Measurements from ENCODE around the gene ASAP3. TPM values are rescaled to one million over a fixed set of nuclear protein-coding genes. Genes with fewer than 3 reads are reported as not detected.

ASAP3 gene
- total and polyA plus RNA-seq, 2 of the 13 experiments (the other 11 are each of a cell fraction or from before 2014, with no cell fraction given) = 32.6 to 37.0 TPM

GRCh38 chr1:23408797-23409290 is 75.1 kb downstream of the ASAP3 start:
- ChIA-PET CTCF (ENCODE audit: low intra/inter-chr PET ratio, low total read pairs) (no interaction called here), POLR2A (no interaction called here)
- intact Hi-C loops (cut with micrococcal nuclease; ENCODE audit: unreplicated experiment) = no loop called here
- Histone ChIP-seq H3K36me3 (replicated peaks in 1 of 2; ENCODE audit: control insufficient read depth in 1 of 2, insufficient read depth in 2 of 2, low read length in 2 of 2) (peaks cover 9 to 48% of the 10 kb centered on the region in 2 experiments; a peak in 4 of 5 replicates), H3K9me3 (ENCODE audit: low read length) (no peaks in the 10 kb centered on the region), H3K79me2 (ENCODE audit: insufficient read depth, low read length) (no peaks in the 10 kb centered on the region), H3K4me1 (ENCODE audit: insufficient read depth, low read length) (no peaks in the 10 kb centered on the region), H3K4me3 (replicated peaks in 1 of 3; ENCODE audit: insufficient read depth in 1 of 3, low read depth in 2 of 3, low read length in 3 of 3) (no peak overlapping the region), H3K27me3 (ENCODE audit: control insufficient read depth in 1 of 2, insufficient read depth in 2 of 2, low read length in 2 of 2) (no peaks in the 10 kb centered on the region), H3K9ac (ENCODE audit: insufficient read depth, low read depth, low read length) (no peak overlapping the region), H3K4me2 (ENCODE audit: low read depth, low read length) (no peak overlapping the region), H2AFZ (ENCODE audit: low read length) (no peak overlapping the region), H3K27ac (ENCODE audit: extremely low read length, insufficient read depth, low read length) (no peak overlapping the region), H4K20me1 (ENCODE audit: insufficient read depth, low read length) (no peaks in the 10 kb centered on the region)
- in situ Hi-C loops (cut with HindIII; ENCODE audit: extremely low pct_ligation_motif_present, low pct_unique_long_range_greater_than_20kb) = no loop called here
- ATAC-seq (no peak), DNase-seq (ENCODE audit: low spot score) (no peak), FAIRE-seq (no peak)
- WGBS (ENCODE audit: low lambda C conversion rate) = 95% methylated on average over 7 of the region's 7 CpGs
- no TSS peak for BruUV-seq (replicated peaks)
- TF ChIP-seq GATAD2A (CRISPR knock-in tag; IDR thresholded peaks at IDR 0.05) = no peak
- TF ChIP-seq TEAD3 (CRISPR knock-in tag; optimal IDR thresholded peaks at IDR 0.05; ENCODE audit: borderline replicate concordance) = no peak
- TF ChIP-seq, protein P1, sequence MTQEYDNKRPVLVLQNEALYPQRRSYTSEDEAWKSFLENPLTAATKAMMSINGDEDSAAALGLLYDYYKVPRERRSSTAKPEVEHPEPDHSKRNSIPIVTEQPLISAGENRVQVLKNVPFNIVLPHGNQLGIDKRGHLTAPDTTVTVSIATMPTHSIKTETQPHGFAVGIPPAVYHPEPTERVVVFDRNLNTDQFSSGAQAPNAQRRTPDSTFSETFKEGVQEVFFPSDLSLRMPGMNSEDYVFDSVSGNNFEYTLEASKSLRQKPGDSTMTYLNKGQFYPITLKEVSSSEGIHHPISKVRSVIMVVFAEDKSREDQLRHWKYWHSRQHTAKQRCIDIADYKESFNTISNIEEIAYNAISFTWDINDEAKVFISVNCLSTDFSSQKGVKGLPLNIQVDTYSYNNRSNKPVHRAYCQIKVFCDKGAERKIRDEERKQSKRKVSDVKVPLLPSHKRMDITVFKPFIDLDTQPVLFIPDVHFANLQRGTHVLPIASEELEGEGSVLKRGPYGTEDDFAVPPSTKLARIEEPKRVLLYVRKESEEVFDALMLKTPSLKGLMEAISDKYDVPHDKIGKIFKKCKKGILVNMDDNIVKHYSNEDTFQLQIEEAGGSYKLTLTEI (CRISPR knock-in tag; conservative IDR thresholded peaks at IDR 0.05) = no peak
- TF ChIP-seq ZNF605 (CRISPR knock-in tag; IDR thresholded peaks at IDR 0.05) = no peak
- TF ChIP-seq ZNF782 (CRISPR knock-in tag; IDR thresholded peaks at IDR 0.05; ENCODE audit: borderline replicate concordance) = no peak
- no peak for TF ChIP-seq ZNF224 (CRISPR knock-in tag; IDR thresholded peaks at IDR 0.05)
- TF ChIP-seq, protein P2, sequence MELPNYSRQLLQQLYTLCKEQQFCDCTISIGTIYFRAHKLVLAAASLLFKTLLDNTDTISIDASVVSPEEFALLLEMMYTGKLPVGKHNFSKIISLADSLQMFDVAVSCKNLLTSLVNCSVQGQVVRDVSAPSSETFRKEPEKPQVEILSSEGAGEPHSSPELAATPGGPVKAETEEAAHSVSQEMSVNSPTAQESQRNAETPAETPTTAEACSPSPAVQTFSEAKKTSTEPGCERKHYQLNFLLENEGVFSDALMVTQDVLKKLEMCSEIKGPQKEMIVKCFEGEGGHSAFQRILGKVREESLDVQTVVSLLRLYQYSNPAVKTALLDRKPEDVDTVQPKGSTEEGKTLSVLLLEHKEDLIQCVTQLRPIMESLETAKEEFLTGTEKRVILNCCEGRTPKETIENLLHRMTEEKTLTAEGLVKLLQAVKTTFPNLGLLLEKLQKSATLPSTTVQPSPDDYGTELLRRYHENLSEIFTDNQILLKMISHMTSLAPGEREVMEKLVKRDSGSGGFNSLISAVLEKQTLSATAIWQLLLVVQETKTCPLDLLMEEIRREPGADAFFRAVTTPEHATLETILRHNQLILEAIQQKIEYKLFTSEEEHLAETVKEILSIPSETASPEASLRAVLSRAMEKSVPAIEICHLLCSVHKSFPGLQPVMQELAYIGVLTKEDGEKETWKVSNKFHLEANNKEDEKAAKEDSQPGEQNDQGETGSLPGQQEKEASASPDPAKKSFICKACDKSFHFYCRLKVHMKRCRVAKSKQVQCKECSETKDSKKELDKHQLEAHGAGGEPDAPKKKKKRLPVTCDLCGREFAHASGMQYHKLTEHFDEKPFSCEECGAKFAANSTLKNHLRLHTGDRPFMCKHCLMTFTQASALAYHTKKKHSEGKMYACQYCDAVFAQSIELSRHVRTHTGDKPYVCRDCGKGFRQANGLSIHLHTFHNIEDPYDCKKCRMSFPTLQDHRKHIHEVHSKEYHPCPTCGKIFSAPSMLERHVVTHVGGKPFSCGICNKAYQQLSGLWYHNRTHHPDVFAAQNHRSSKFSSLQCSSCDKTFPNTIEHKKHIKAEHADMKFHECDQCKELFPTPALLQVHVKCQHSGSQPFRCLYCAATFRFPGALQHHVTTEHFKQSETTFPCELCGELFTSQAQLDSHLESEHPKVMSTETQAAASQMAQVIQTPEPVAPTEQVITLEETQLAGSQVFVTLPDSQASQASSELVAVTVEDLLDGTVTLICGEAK (IDR thresholded peaks at IDR 0.05) = no peak
- TF ChIP-seq, protein P2 (CRISPR knock-in tag; IDR thresholded peaks at IDR 0.05) = no peak
- no peak for TF ChIP-seq YEATS4 (CRISPR knock-in tag; IDR thresholded peaks at IDR 0.05; ENCODE audit: borderline replicate concordance)
- no peak for TF ChIP-seq ZNF331 (CRISPR knock-in tag; IDR thresholded peaks at IDR 0.05)
- TF ChIP-seq NFE2L1 (CRISPR knock-in tag; IDR thresholded peaks at IDR 0.05; ENCODE audit: borderline replicate concordance) = no peak
- no peak for TF ChIP-seq ZFYVE20 (CRISPR knock-in tag; IDR thresholded peaks at IDR 0.05; ENCODE audit: borderline replicate concordance, low read depth)
- TF ChIP-seq TCF7L2 (IDR thresholded peaks at IDR 0.05; ENCODE audit: low read depth, low read length) = no peak

Measured in HepG2 (cell line).